IMR-90 (cell line): Measurements from ENCODE around the gene MBTPS1. TPM values are rescaled to one million over a fixed set of nuclear protein-coding genes. Genes with fewer than 3 reads are reported as not detected.

Experiments used
- ATAC-seq: fragments of 200-7000 bp; cut with Tn5 transposase; 2 replicates; pipeline ENCODE4 v1.9.1; 2020; ENCODE audit warnings: low read depth, mild to moderate bottlenecking, moderate library complexity
- BruUV-seq: library from RNA; stranded (reverse); fragments of 400-500 nt; replicated peaks from 2 replicates; lab custom pipeline; 2021; lab: Mats Ljungman, UMichigan
- CTCF ChIA-PET: fragments of 300-600 bp; formaldehyde crosslinking; extraction: SDS; loops from one replicate; lab custom pipeline; 2021; ENCODE audit warnings: antibody characterized with exemption; lab: Yijun Ruan, JAX
- POLR2A ChIA-PET: fragments of 300-600 bp; sonication (Branson Sonifier 250); formaldehyde crosslinking; loops from one replicate; lab custom pipeline; 2022; ENCODE audit warnings: antibody characterized with exemption; ENCODE audit not compliant: unreplicated experiment; lab: Charles Lee
- DNase-seq: peaks from one replicate; pipeline ENCODE4 v3.0.0; 2013
- H2AFZ ChIP-seq: replicated peaks from 2 replicates; pipeline ENCODE3; 2013; ENCODE audit warnings: low read length, mild to moderate bottlenecking; ENCODE audit not compliant: poor library complexity
- H2AK5ac ChIP-seq: 2 replicates; pipeline ENCODE4 v1.6.1; 2013; ENCODE audit warnings: low read depth, low read length, inconsistent platforms
- H2AK9ac ChIP-seq: replicated peaks from 2 replicates; pipeline ENCODE3; 2013; ENCODE audit warnings: mild to moderate bottlenecking, low read depth, low read length, moderate library complexity; ENCODE audit not compliant: poor library complexity
- H2BK120ac ChIP-seq: 2 replicates; pipeline ENCODE4 v1.6.1; 2013; ENCODE audit warnings: low read depth, low read length, inconsistent platforms
- H2BK15ac ChIP-seq: 3 replicates; pipeline ENCODE4 v1.6.1; 2013; ENCODE audit warnings: low read depth, low read length, inconsistent platforms
- H2BK20ac ChIP-seq: 2 replicates; pipeline ENCODE4 v1.6.1; 2013; ENCODE audit warnings: low read depth, mild to moderate bottlenecking, inconsistent platforms, low read length, moderate library complexity
- H2BK5ac ChIP-seq: 2 replicates; pipeline ENCODE4 v1.6.1; 2013; ENCODE audit warnings: mild to moderate bottlenecking, low read depth, low read length, inconsistent platforms; ENCODE audit not compliant: poor library complexity, severe bottlenecking
- H3K14ac ChIP-seq: replicated peaks from 2 replicates; pipeline ENCODE4 v1.6.1; 2013; ENCODE audit warnings: low read depth, low read length, inconsistent platforms
- H3K18ac ChIP-seq: 2 replicates; pipeline ENCODE4 v1.6.1; 2013; ENCODE audit warnings: low read depth, low read length, control low read depth
- H3K23ac ChIP-seq: 2 replicates; pipeline ENCODE4 v1.6.1; 2013; ENCODE audit warnings: low read depth, low read length, inconsistent platforms
- H3K27ac ChIP-seq: 2 replicates; pipeline ENCODE4 v1.5.1; 2013; ENCODE audit warnings: mild to moderate bottlenecking, control low read depth, low read length; ENCODE audit not compliant: insufficient read depth
- H3K27me3 ChIP-seq: 2 replicates; pipeline ENCODE4 v1.6.1; 2013; ENCODE audit warnings: low read length; ENCODE audit not compliant: control insufficient read depth, insufficient read depth
- H3K36me3 ChIP-seq: 2 replicates; pipeline ENCODE4 v1.6.1; 2013; ENCODE audit warnings: low read length, mixed read lengths; ENCODE audit not compliant: control insufficient read depth, insufficient read depth
- H3K4ac ChIP-seq: 2 replicates; pipeline ENCODE4 v1.6.1; 2013; ENCODE audit warnings: low read depth, low read length, inconsistent platforms
- H3K4me1 ChIP-seq: 2 replicates; pipeline ENCODE4 v1.6.1; 2013; ENCODE audit warnings: low read length, mixed read lengths; ENCODE audit not compliant: control insufficient read depth, insufficient read depth
- H3K4me2 ChIP-seq: 2 replicates; pipeline ENCODE4 v1.6.1; 2013; ENCODE audit warnings: low read depth, mild to moderate bottlenecking, control low read depth, low read length, moderate library complexity
- H3K4me3 ChIP-seq: 2 replicates; pipeline ENCODE4 v1.5.1; 2013; ENCODE audit warnings: low read depth, mild to moderate bottlenecking, control low read depth, low read length, moderate library complexity; ENCODE audit not compliant: insufficient read depth
- H3K56ac ChIP-seq: 2 replicates; pipeline ENCODE4 v1.6.1; 2013; ENCODE audit warnings: low read length, inconsistent platforms; ENCODE audit not compliant: insufficient read depth; ENCODE audit errors: extremely low read depth
- H3K79me1 ChIP-seq, 2 experiments: 2 replicates each; pipeline ENCODE4 v1.6.1; 2013; ENCODE audit warnings: low read length in 2 of 2, inconsistent platforms in 1 of 2, low read depth in 1 of 2
- H3K9ac ChIP-seq: 2 replicates; pipeline ENCODE4 v1.6.1; 2013; ENCODE audit warnings: low read depth, low read length, control low read depth
- H3K9me1 ChIP-seq: 2 replicates; pipeline ENCODE4 v1.6.1; 2013; ENCODE audit warnings: low read length, inconsistent platforms; ENCODE audit not compliant: insufficient read depth
- H3K9me3 ChIP-seq: 2 replicates; pipeline ENCODE4 v1.6.1; 2013; ENCODE audit warnings: low read length; ENCODE audit not compliant: control insufficient read depth, insufficient read depth
- H4K20me1 ChIP-seq: 2 replicates; pipeline ENCODE4 v1.6.1; 2013; ENCODE audit warnings: low read length, inconsistent platforms; ENCODE audit not compliant: insufficient read depth
- H4K5ac ChIP-seq: 2 replicates; pipeline ENCODE4 v1.6.1; 2013; ENCODE audit warnings: mild to moderate bottlenecking, low read depth, low read length, control low read depth
- H4K8ac ChIP-seq, 2 experiments: 2 replicates each; pipeline ENCODE4 v1.6.1; 2013; ENCODE audit warnings: low read depth in 2 of 2, low read length in 2 of 2, control low read depth in 1 of 2, inconsistent platforms in 1 of 2
- H4K91ac ChIP-seq: 2 replicates; pipeline ENCODE4 v1.6.1; 2013; ENCODE audit warnings: low read depth, low read length, inconsistent platforms; ENCODE audit not compliant: insufficient read depth
- BHLHE40 ChIP-seq: fragments of 150-350 bp; IDR thresholded peaks from 2 replicates; pipeline ENCODE4 v1.6.1; 2016; ENCODE audit warnings: mild to moderate bottlenecking, low read depth, low read length
- CEBPB ChIP-seq: IDR thresholded peaks from 2 replicates; pipeline ENCODE4 v1.6.1; 2012; ENCODE audit warnings: low read depth, low read length, improper control_type of control experiment
- CHD1 ChIP-seq: IDR thresholded peaks from 2 replicates; pipeline ENCODE4 v1.6.1; 2012; ENCODE audit warnings: low read depth, low read length, improper control_type of control experiment
- FOS ChIP-seq: fragments of 150-350 bp; IDR thresholded peaks from 2 replicates; pipeline ENCODE4 v1.6.1; 2016; ENCODE audit warnings: low read depth, low read length
- MAFK ChIP-seq: IDR thresholded peaks from 2 replicates; pipeline ENCODE4 v1.6.1; 2012; ENCODE audit warnings: low read depth, low read length, improper control_type of control experiment
- MAZ ChIP-seq: IDR thresholded peaks from 2 replicates; pipeline ENCODE4 v1.6.1; 2012; ENCODE audit warnings: low read depth, mild to moderate bottlenecking, low read length, improper control_type of control experiment, moderate library complexity, borderline replicate concordance
- MXI1 ChIP-seq: IDR thresholded peaks from 2 replicates; pipeline ENCODE4 v1.6.1; 2012; ENCODE audit warnings: low read depth, mild to moderate bottlenecking, low read length, moderate library complexity, borderline replicate concordance
- NFE2L2 ChIP-seq: fragments of 150-350 bp; IDR thresholded peaks from 2 replicates; pipeline ENCODE4 v1.6.1; 2016; ENCODE audit warnings: low read depth, mild to moderate bottlenecking, low read length
- POLR2A ChIP-seq: IDR thresholded peaks from 2 replicates; pipeline ENCODE4 v1.6.1; 2012; ENCODE audit warnings: mild to moderate bottlenecking, low read depth, low read length
- RAD21 ChIP-seq: IDR thresholded peaks from 2 replicates; pipeline ENCODE4 v1.6.1; 2012; ENCODE audit warnings: low read length, improper control_type of control experiment
- RCOR1 ChIP-seq: IDR thresholded peaks from 2 replicates; pipeline ENCODE4 v1.6.1; 2012; ENCODE audit warnings: mild to moderate bottlenecking, low read length, improper control_type of control experiment; ENCODE audit not compliant: insufficient replicate concordance
- RFX5 ChIP-seq: IDR thresholded peaks from 2 replicates; pipeline ENCODE4 v1.8.0; 2012; ENCODE audit warnings: low read depth, mild to moderate bottlenecking, low read length, moderate library complexity
- SMC3 ChIP-seq: fragments of 150-350 bp; IDR thresholded peaks from 2 replicates; pipeline ENCODE4 v1.6.1; 2016; ENCODE audit warnings: low read depth, mild to moderate bottlenecking, antibody characterized with exemption, low read length, moderate library complexity
- USF2 ChIP-seq: fragments of 150-350 bp; IDR thresholded peaks from 2 replicates; pipeline ENCODE4 v1.6.1; 2017; ENCODE audit warnings: mild to moderate bottlenecking, antibody characterized with exemption, low read length, low read depth
- WGBS, 2 experiments: methylation state at CpG; one replicate each; pipeline versions ENCODE4 v1.1.5 to v1.1.7; 2013; ENCODE audit warnings: missing lambda C conversion rate in 2 of 2; ENCODE audit not compliant: insufficient read length in 1 of 2; ENCODE audit errors: extremely low coverage in 2 of 2; 5-methylcytosine and 5-hydroxymethylcytosine counted together
- dilution Hi-C: fragments of 300-500 bp; cut with HindIII; formaldehyde crosslinking; loops from one replicate; pipeline ENCODE4 v1.14.3; 2018; ENCODE audit warnings: low sequenced_read_pairs; ENCODE audit not compliant: unreplicated experiment
- in situ Hi-C: fragments of 300-500 bp; cut with MboI; formaldehyde crosslinking; loops from 3 replicates; pipeline ENCODE4 v1.14.3; 2019; ENCODE audit warnings: low sequenced_read_pairs, inconsistent platforms, mixed read lengths
- intact Hi-C: fragments of 100-400 bp; cut with micrococcal nuclease; formaldehyde crosslinking; loops from 2 replicates; pipeline ENCODE4 v1.10.0; 2022
- polyA plus RNA-seq, 3 experiments: library from polyadenylated mRNA; depleted of rRNA; stranded (reverse); fragments of >200 nt; gene quantifications; 2 replicates each; pipeline ENCODE4 v1.2.3, GENCODE V29; 2012; ENCODE audit warnings: low replicate concordance in 1 of 3
- total RNA-seq: library from RNA; depleted of rRNA; stranded (reverse); fragments of >200 nt; gene quantifications from 2 replicates; pipeline ENCODE4 v1.2.3, GENCODE V29; 2012
- TF ChIP-seq, protein P1 (sequence below): conservative IDR thresholded peaks from 2 replicates; pipeline ENCODE4 v1.5.1; 2012; ENCODE audit warnings: mild to moderate bottlenecking, low read depth, low read length, improper control_type of control experiment
- TF ChIP-seq, protein P2 (sequence below): fragments of 150-350 bp; IDR thresholded peaks from 2 replicates; pipeline ENCODE4 v1.6.1; 2016; ENCODE audit warnings: low read depth, mild to moderate bottlenecking, low read length, moderate library complexity, borderline replicate concordance

Gene MBTPS1
- total and polyA plus RNA-seq, 2 of the 4 experiments (the other 2 are of a cell fraction): 59.0 to 70.4 TPM

GRCh38 chr16:84091460-84091859 lies 25.3 kb downstream of the MBTPS1 start:
- Histone ChIP-seq H3K9me1 (no peaks in the 10 kb centered on the region), H3K27ac (no peak overlapping the region), H3K9me3 (no peaks in the 10 kb centered on the region), H2AK5ac (no peak overlapping the region), H2BK15ac (no peak overlapping the region), H4K20me1 (peaks cover 7% of the 10 kb centered on the region; the same call in 1 of the 2 replicates), H3K4me3 (no peak overlapping the region), H2AFZ (no peak overlapping the region), H4K8ac (no peak overlapping the region), H3K79me1 (peaks cover under 1 to 5% of the 10 kb centered on the region in 2 experiments; a peak in 1 of 4 replicates), H4K5ac (no peak overlapping the region), H3K56ac (no peak overlapping the region), H3K14ac (no peak overlapping the region), H3K4me1 (no peaks in the 10 kb centered on the region), H2AK9ac (no peak overlapping the region), H3K9ac (no peak overlapping the region), H3K23ac (no peak overlapping the region), H2BK120ac (no peak overlapping the region), H3K27me3 (no peaks in the 10 kb centered on the region), H3K18ac (no peak overlapping the region), H2BK5ac (no peak overlapping the region), H3K4ac (no peak overlapping the region), H3K4me2 (no peak overlapping the region), H3K36me3 (peaks cover 60% of the 10 kb centered on the region), H4K91ac (no peak overlapping the region), H2BK20ac (no peak overlapping the region)
- TF ChIP-seq CEBPB: no peak
- no peak for TF ChIP-seq POLR2A
- TF ChIP-seq MAFK: no peak
- TF ChIP-seq, protein P1, sequence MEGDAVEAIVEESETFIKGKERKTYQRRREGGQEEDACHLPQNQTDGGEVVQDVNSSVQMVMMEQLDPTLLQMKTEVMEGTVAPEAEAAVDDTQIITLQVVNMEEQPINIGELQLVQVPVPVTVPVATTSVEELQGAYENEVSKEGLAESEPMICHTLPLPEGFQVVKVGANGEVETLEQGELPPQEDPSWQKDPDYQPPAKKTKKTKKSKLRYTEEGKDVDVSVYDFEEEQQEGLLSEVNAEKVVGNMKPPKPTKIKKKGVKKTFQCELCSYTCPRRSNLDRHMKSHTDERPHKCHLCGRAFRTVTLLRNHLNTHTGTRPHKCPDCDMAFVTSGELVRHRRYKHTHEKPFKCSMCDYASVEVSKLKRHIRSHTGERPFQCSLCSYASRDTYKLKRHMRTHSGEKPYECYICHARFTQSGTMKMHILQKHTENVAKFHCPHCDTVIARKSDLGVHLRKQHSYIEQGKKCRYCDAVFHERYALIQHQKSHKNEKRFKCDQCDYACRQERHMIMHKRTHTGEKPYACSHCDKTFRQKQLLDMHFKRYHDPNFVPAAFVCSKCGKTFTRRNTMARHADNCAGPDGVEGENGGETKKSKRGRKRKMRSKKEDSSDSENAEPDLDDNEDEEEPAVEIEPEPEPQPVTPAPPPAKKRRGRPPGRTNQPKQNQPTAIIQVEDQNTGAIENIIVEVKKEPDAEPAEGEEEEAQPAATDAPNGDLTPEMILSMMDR: no peak
- no peak for TF ChIP-seq NFE2L2
- TF ChIP-seq FOS: no peak
- TF ChIP-seq SMC3: no peak
- TF ChIP-seq USF2: no peak
- no peak for TF ChIP-seq RAD21
- no peak for TF ChIP-seq RFX5
- TF ChIP-seq, protein P2, sequence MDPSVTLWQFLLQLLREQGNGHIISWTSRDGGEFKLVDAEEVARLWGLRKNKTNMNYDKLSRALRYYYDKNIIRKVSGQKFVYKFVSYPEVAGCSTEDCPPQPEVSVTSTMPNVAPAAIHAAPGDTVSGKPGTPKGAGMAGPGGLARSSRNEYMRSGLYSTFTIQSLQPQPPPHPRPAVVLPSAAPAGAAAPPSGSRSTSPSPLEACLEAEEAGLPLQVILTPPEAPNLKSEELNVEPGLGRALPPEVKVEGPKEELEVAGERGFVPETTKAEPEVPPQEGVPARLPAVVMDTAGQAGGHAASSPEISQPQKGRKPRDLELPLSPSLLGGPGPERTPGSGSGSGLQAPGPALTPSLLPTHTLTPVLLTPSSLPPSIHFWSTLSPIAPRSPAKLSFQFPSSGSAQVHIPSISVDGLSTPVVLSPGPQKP: no peak
- TF ChIP-seq RCOR1: no peak
- TF ChIP-seq MXI1: no peak
- TF ChIP-seq CHD1: no peak
- no peak for TF ChIP-seq MAZ
- TF ChIP-seq BHLHE40: no peak
- dilution Hi-C loops (no loop called here), in situ Hi-C loops (no loop called here), intact Hi-C loops (no loop called here)
- BruUV-seq: no TSS peak
- POLR2A ChIA-PET: no interaction called here
- ATAC-seq (no peak), DNase-seq (no peak)
- CTCF ChIA-PET: interaction anchor here (1.0 to 1.3 kb wide), 2 partner anchors 26 to 84 kb away, joined by 5 to 6 read pairs; no protein-coding TSS in a partner anchor
- WGBS, 2 experiments: no CpG with 5 or more reads among the region's 10 CpGs
